Parathyroid adenoma (tissue), 2 donors: ENCODE results near the gene FAM78B.

Source experiments
- H2AFZ ChIP-seq: fragments of 300-600 bp; sonication (generic); one replicate; pipeline ENCODE4 v1.7.0; 2017; ENCODE audit warnings: antibody characterized with exemption, mild to moderate bottlenecking
- H3K27ac ChIP-seq: fragments of 300-600 bp; sonication (generic); one replicate; pipeline ENCODE4 v1.7.0; 2017
- H3K27me3 ChIP-seq: fragments of 300-600 bp; sonication (generic); one replicate; pipeline ENCODE4 v1.7.0; 2017; ENCODE audit warnings: low read length; ENCODE audit not compliant: control insufficient read depth, insufficient read depth
- H3K36me3 ChIP-seq: fragments of 300-600 bp; sonication (generic); one replicate; pipeline ENCODE4 v1.7.0; 2017; ENCODE audit warnings: low read length; ENCODE audit not compliant: control insufficient read depth, insufficient read depth
- H3K4me1 ChIP-seq: fragments of 300-600 bp; sonication (generic); one replicate; pipeline ENCODE4 v1.7.0; 2017; ENCODE audit warnings: control low read depth
- H3K4me2 ChIP-seq: fragments of 300-600 bp; sonication (generic); one replicate; pipeline ENCODE4 v1.7.0; 2017; ENCODE audit warnings: low read length
- H3K4me3 ChIP-seq: fragments of 300-600 bp; sonication (generic); one replicate; pipeline ENCODE4 v1.7.0; 2017; ENCODE audit warnings: low read depth, low read length
- H3K79me2 ChIP-seq: fragments of 300-600 bp; sonication (generic); one replicate; pipeline ENCODE4 v1.7.0; 2017; ENCODE audit warnings: control low read depth
- H3K9ac ChIP-seq: fragments of 300-600 bp; sonication (generic); one replicate; pipeline ENCODE4 v1.7.0; 2017; ENCODE audit warnings: mild to moderate bottlenecking
- H3K9me3 ChIP-seq: fragments of 300-600 bp; sonication (generic); one replicate; pipeline ENCODE4 v1.7.0; 2017; ENCODE audit warnings: low read length; ENCODE audit not compliant: control insufficient read depth
- TF ChIP-seq, protein P1 (sequence below): fragments of 300-600 bp; sonication (generic); IDR thresholded peaks from one replicate; pipeline ENCODE4 v1.7.0; 2017; ENCODE audit warnings: antibody characterized with exemption, mild to moderate bottlenecking
- donor health status: primary hyperparathyroidism.

Gene FAM78B

DNA sequence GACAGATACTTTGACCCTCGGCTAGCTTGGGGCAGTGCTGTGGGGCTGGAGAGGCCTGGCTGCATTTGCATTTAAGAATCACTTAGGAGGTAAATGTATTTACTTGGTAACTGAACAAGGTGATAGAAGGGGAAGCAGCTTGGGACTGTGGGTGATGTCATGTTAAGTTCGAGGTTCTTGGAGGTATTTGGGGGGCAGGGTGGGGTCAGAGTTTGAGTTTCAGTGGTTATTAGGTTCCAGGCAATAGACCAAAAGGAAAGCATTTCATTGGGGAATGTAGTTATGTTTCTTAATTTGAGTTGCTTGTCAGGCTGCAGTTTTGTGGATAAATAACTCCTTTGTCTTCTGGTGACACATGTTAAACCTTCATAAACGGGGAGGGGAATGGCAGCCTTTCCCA lies 2.4 kb upstream of the FAM78B start:
- peaks cover 2% of the 10 kb centered on the region for H3K4me1 ChIP-seq
- H3K9ac ChIP-seq, result no peak overlapping the region
- H3K4me3 ChIP-seq, result no peak overlapping the region
- H3K27ac ChIP-seq, result no peak overlapping the region
- H3K27me3 ChIP-seq, result no peaks in the 10 kb centered on the region
- H3K4me2 ChIP-seq, result no peak overlapping the region
- H3K9me3 ChIP-seq, result no peaks in the 10 kb centered on the region
- no peaks in the 10 kb centered on the region for H3K79me2 ChIP-seq
- H3K36me3 ChIP-seq, result no peaks in the 10 kb centered on the region
- H2AFZ ChIP-seq, result no peak overlapping the region
- TF ChIP-seq, protein P1, sequence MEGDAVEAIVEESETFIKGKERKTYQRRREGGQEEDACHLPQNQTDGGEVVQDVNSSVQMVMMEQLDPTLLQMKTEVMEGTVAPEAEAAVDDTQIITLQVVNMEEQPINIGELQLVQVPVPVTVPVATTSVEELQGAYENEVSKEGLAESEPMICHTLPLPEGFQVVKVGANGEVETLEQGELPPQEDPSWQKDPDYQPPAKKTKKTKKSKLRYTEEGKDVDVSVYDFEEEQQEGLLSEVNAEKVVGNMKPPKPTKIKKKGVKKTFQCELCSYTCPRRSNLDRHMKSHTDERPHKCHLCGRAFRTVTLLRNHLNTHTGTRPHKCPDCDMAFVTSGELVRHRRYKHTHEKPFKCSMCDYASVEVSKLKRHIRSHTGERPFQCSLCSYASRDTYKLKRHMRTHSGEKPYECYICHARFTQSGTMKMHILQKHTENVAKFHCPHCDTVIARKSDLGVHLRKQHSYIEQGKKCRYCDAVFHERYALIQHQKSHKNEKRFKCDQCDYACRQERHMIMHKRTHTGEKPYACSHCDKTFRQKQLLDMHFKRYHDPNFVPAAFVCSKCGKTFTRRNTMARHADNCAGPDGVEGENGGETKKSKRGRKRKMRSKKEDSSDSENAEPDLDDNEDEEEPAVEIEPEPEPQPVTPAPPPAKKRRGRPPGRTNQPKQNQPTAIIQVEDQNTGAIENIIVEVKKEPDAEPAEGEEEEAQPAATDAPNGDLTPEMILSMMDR, result no peak

DNA sequence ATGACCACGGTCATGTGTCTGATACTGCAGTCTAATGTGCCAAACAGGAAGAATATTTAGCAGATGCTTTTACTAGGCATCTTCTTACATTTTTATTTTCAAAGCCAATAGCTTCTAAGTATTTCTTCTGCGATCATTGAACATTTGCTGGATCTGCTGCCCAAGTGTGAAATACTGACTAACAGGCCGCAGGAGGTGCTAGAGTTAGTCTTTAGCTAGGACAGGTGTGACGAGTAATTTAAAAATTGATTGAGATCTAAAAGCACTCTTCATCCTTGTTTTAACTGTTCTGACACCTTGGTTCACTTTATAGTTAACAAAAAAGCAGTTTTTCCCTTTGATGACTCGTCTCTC lies 748 bp upstream of the FAM78B start:
- Histone ChIP-seq H3K4me3 (peak overlapping the region; percentile 28), H3K9me3 (no peaks in the 10 kb centered on the region), H3K79me2 (no peaks in the 10 kb centered on the region), H3K4me1 (peaks cover 2% of the 10 kb centered on the region), H2AFZ (peak overlapping the region; percentile 90), H3K27ac (peak overlapping the region; percentile 72), H3K27me3 (no peaks in the 10 kb centered on the region), H3K9ac (no peak overlapping the region), H3K36me3 (no peaks in the 10 kb centered on the region), H3K4me2 (peak overlapping the region; percentile 50)
- TF ChIP-seq, protein P1, result peak; percentile 8

DNA sequence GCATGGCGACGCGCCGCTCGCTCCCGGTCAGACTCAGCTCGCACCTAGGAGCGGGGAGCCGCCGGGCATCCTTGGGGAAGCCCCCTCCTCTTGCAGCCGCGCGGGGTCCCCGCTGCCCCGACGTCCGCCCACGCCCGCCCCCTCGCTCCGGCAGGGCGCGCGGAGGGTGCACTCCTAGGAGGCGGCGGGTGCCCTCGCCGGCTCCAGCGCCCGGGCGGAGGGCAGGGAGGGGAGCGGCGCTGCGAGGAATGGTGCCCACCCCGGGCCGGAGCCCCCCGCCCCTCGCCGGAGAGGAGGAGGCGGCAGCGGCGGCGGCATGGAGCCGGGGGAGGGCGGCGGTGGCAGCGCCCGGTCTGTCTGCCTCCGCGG lies 488 bp downstream of the FAM78B start:
- Histone ChIP-seq H3K36me3 (no peaks in the 10 kb centered on the region), H3K4me3 (no peak overlapping the region)

DNA sequence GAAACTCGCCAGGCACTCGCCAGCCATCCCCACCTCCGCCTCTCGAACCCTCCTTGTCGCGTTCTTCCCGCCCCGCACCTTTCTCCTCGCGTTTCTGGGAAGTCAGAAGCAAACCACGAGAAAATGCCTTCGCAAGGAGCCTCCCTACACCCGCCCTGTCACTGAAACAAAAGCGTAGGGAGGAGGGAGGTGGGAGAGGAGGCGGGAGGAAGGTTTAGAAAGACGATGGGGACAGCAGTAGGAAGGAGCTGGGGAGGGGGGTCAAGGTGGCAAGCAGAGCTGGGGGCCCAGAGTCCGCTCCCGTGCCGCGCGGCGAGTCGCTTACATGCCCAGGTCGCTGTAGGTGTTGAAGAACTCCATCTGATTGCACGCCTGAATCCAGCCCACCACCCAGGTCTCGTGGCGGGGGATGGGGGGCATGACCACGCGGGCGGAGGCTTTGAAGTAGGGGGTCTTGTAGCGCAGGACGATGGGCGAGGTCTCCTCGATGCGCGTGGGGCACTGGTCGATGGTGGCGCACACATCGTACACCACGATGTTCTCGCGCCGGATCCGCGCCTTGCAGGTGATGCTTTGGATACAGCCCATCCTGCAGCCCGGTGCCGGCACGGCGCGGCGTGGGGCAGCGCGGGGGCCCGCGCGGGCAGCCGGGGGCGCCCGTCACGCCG lies 1.0 kb downstream of the FAM78B start:
- Histone ChIP-seq H2AFZ (peak overlapping the region; percentile 72), H3K27ac (no peak overlapping the region), H3K4me1 (peaks cover 2% of the 10 kb centered on the region), H3K9me3 (no peaks in the 10 kb centered on the region), H3K4me3 (peak overlapping the region; percentile 16), H3K27me3 (no peaks in the 10 kb centered on the region), H3K9ac (no peak overlapping the region), H3K79me2 (no peaks in the 10 kb centered on the region), H3K4me2 (peak overlapping the region; percentile 66), H3K36me3 (no peaks in the 10 kb centered on the region)
- TF ChIP-seq, protein P1, result no peak

More for the DNA sequence above, 488 bp downstream of the FAM78B start:
- no peaks in the 10 kb centered on the region for H3K79me2 ChIP-seq
- peaks cover 2% of the 10 kb centered on the region for H3K4me1 ChIP-seq
- H3K9ac ChIP-seq, result no peak overlapping the region
- H3K27me3 ChIP-seq, result no peaks in the 10 kb centered on the region
- no peak overlapping the region for H3K27ac ChIP-seq
- H3K4me2 ChIP-seq, result peak overlapping the region; percentile 48
- no peaks in the 10 kb centered on the region for H3K9me3 ChIP-seq
- TF ChIP-seq, protein P1, result no peak
- no peak overlapping the region for H2AFZ ChIP-seq
